ENCODE measurements around the gene TBX2.
"Not testable (repeated sequence)": the region's sequence is repeated elsewhere in the genome, so short reads cannot be mapped to it uniquely, and the experiment has no call there.

Gene TBX2

GRCh38 chr17:61440697-61441096, 41.1 kb downstream of the TBX2 start:
- DNase-seq: no peak

GRCh38 chr17:61441507-61441906, 41.9 kb downstream of the TBX2 start:
- DNase-seq: not testable (repeated sequence)

GRCh38 chr17:61442136-61442775, 42.6 kb downstream of the TBX2 start:
- no peak for DNase-seq

GRCh38 chr17:61442878-61443474, 43.3 kb downstream of the TBX2 start:
- no peak for DNase-seq

- no peak for DNase-seq
Observed at GRCh38 chr17:61443475-61443882, 43.8 kb downstream of the TBX2 start.

GRCh38 chr17:61444075-61444474, 44.4 kb downstream of the TBX2 start:
- DNase-seq: no peak

GRCh38 chr17:61444831-61445230, 45.2 kb downstream of the TBX2 start:
- DNase-seq: no peak

GRCh38 chr17:61447358-61447757, 47.7 kb downstream of the TBX2 start:
- DNase-seq: no peak

GRCh38 chr17:61448042-61448441, 48.4 kb downstream of the TBX2 start:
- no peak for DNase-seq

- not testable (repeated sequence) for DNase-seq
Observed at GRCh38 chr17:61449140-61449539, 49.5 kb downstream of the TBX2 start.

GRCh38 chr17:61449707-61450640, 50.3 kb downstream of the TBX2 start:
- DNase-seq: no peak

- no peak for DNase-seq
Observed at GRCh38 chr17:61450641-61451537, 51.2 kb downstream of the TBX2 start.

- no peak for DNase-seq
Observed at GRCh38 chr17:61451538-61452300, 52.1 kb downstream of the TBX2 start.

GRCh38 chr17:61452301-61453290, 53.0 kb downstream of the TBX2 start, which contains the start of gene TBX4:
TBX4 (plus strand) TSS chr17:61452422; CDS start chr17:61456491, 4,069 bp downstream.
- no peak for DNase-seq

GRCh38 chr17:61453566-61454380, 54.1 kb downstream of the TBX2 start:
- no peak for DNase-seq

- DNase-seq: no peak
Observed at GRCh38 chr17:61454381-61455323, 55.0 kb downstream of the TBX2 start.

GRCh38 chr17:61455324-61456060, 55.8 kb downstream of the TBX2 start:
- no peak for DNase-seq

Data from NCI-H2081 treated with DMSO at 0.1 percent for 48 hours (cell line).